ENCODE data around the gene PHC2. TPM values are rescaled to one million over a fixed set of nuclear protein-coding genes. Genes with fewer than 3 reads are reported as not detected.

Gene PHC2
- total RNA-seq, 2 experiments from 2014 or later: 37.7 to 39.5 TPM

DNA sequence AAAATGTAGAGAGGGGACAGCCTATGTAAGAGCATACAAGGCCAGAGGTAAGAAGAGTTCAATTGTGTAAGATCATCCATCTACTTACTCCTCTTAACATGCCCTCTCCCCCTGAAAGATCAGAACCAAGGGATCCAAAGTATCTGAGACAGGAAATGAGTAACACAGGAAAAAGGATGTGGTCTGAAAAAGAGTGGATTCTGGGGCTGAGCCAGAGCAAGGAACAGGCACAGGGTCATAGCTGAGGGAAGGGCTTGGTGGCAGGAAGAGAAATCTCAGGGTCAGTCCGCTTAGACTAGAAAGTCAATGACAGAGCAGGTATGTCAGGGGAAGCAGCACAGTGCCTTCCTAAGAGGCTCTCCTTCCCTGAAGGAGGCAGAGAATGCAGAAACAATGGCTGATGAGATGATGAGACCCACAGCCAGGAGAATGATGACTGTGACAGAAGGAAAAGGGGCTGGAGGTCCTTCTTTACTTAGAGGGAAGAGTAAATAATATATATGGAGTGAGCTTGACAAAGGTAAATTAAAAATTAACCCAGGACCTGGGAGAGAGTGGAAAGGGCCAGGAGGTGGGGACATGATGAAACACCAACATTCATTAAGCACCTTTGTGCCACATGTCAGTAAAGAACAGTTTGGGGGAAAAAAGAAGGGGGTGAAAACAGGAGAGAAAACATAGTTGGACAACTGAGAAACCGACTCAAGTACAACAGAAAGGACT is 83.8 kb downstream of the PHC2 start:
- intact Hi-C loops (cut with DNase I, micrococcal nuclease): no loop called here
- H3K27ac Mint-ChIP-seq: peak overlapping the region; percentile 41
- CTCF ChIA-PET: no interaction called here
- ATAC-seq (ENCODE audit: poor library complexity) (no peak), DNase-seq (peak in 3 of 14 experiments; percentile 17 to 22 (median 21))
- peak overlapping the region; percentile 99 for H3K4me3 Mint-ChIP-seq
- no peaks in the 10 kb centered on the region for H3K9me3 ChIP-seq (ENCODE audit: control insufficient read depth in 1 of 2, insufficient read depth in 1 of 2, low read length in 2 of 2)
- H3K4me3 ChIP-seq (ENCODE audit: low read length): no peak overlapping the region
- no peaks in the 10 kb centered on the region for H3K27me3 ChIP-seq (ENCODE audit: control insufficient read depth in 1 of 2, insufficient read depth in 2 of 2, low read length in 2 of 2)
- peaks cover 59% of the 10 kb centered on the region for H3K4me1 Mint-ChIP-seq (ENCODE audit: low read depth)
- POLR2A ChIA-PET: no interaction called here
- peaks cover 8% of the 10 kb centered on the region for H3K36me3 ChIP-seq (ENCODE audit: insufficient read depth, low read length)
- no peaks in the 10 kb centered on the region for H3K9me3 Mint-ChIP-seq
- H3K27me3 Mint-ChIP-seq: no peaks in the 10 kb centered on the region
- peaks cover 37% of the 10 kb centered on the region for H3K4me1 ChIP-seq (ENCODE audit: insufficient read depth, low read length)
- TF ChIP-seq, protein P1, sequence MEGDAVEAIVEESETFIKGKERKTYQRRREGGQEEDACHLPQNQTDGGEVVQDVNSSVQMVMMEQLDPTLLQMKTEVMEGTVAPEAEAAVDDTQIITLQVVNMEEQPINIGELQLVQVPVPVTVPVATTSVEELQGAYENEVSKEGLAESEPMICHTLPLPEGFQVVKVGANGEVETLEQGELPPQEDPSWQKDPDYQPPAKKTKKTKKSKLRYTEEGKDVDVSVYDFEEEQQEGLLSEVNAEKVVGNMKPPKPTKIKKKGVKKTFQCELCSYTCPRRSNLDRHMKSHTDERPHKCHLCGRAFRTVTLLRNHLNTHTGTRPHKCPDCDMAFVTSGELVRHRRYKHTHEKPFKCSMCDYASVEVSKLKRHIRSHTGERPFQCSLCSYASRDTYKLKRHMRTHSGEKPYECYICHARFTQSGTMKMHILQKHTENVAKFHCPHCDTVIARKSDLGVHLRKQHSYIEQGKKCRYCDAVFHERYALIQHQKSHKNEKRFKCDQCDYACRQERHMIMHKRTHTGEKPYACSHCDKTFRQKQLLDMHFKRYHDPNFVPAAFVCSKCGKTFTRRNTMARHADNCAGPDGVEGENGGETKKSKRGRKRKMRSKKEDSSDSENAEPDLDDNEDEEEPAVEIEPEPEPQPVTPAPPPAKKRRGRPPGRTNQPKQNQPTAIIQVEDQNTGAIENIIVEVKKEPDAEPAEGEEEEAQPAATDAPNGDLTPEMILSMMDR (IDR thresholded peaks at IDR 0.05): no peak
- peaks cover 36% of the 10 kb centered on the region for H3K36me3 Mint-ChIP-seq (ENCODE audit: low read depth)
- H3K27ac ChIP-seq (ENCODE audit: low read depth in 1 of 2, low read length in 2 of 2): no peak overlapping the region

GRCh38 chr1:33346533-33346926 is 84.4 kb downstream of the PHC2 start:
- H3K4me1 ChIP-seq (ENCODE audit: insufficient read depth, low read length): peaks cover 41% of the 10 kb centered on the region
- Mint-ChIP-seq H3K9me3 (no peaks in the 10 kb centered on the region), H3K36me3 (ENCODE audit: low read depth) (peaks cover 36% of the 10 kb centered on the region), H3K4me1 (ENCODE audit: low read depth) (peaks cover 62% of the 10 kb centered on the region), H3K27me3 (no peaks in the 10 kb centered on the region), H3K27ac (peak overlapping the region; percentile 41), H3K4me3 (peak overlapping the region; percentile 99)
- intact Hi-C loops (cut with DNase I, micrococcal nuclease): no loop called here
- ChIA-PET POLR2A (no interaction called here), CTCF (no interaction called here)
- H3K36me3 ChIP-seq (ENCODE audit: insufficient read depth, low read length): peaks cover 9% of the 10 kb centered on the region
- TF ChIP-seq, protein P1 (IDR thresholded peaks at IDR 0.05): no peak
- H3K27ac ChIP-seq (ENCODE audit: low read depth in 1 of 2, low read length in 2 of 2): no peak overlapping the region
- H3K4me3 ChIP-seq (ENCODE audit: low read length): no peak overlapping the region
- DNase-seq (no peak), ATAC-seq (ENCODE audit: poor library complexity) (no peak)
- no peaks in the 10 kb centered on the region for H3K27me3 ChIP-seq (ENCODE audit: control insufficient read depth in 1 of 2, insufficient read depth in 2 of 2, low read length in 2 of 2)
- H3K9me3 ChIP-seq (ENCODE audit: control insufficient read depth in 1 of 2, insufficient read depth in 1 of 2, low read length in 2 of 2): no peaks in the 10 kb centered on the region

DNA sequence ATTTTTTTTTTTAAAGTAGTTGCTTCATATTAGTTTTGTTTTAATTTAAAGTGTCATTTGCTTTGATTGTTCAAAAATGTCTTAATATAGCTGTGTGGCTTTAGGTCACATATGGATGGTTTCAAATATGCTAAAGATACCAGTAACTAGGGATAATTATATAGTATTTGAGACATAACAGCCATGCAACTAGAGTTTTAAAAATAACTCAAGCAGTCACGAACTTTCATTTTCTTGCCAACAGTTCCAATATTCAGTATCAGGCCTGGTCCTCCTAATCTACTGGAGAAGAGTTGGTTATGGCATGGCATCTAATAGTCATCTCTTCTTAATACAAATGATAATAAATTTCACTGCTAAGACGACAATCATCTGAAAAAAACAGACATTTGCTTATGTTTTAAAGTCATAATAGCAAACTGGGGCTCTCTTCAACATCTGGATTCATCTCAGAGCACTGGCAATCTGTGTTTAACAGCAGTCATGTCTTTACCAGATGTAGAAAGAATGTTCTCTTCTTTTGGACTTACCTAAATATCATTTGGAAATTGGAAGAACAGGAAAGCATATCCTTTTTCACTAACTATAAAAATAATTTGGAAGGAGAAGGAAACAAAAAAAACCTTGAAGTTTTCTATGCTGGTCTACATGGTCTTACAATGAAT is 85.9 kb downstream of the PHC2 start:
- Histone ChIP-seq H3K27me3 (ENCODE audit: control insufficient read depth in 1 of 2, insufficient read depth in 2 of 2, low read length in 2 of 2) (no peaks in the 10 kb centered on the region), H3K4me1 (ENCODE audit: insufficient read depth, low read length) (peaks cover 41% of the 10 kb centered on the region), H3K36me3 (ENCODE audit: insufficient read depth, low read length) (peaks cover 12% of the 10 kb centered on the region), H3K27ac (ENCODE audit: low read depth in 1 of 2, low read length in 2 of 2) (no peak overlapping the region), H3K4me3 (ENCODE audit: low read length) (no peak overlapping the region), H3K9me3 (ENCODE audit: control insufficient read depth in 1 of 2, insufficient read depth in 1 of 2, low read length in 2 of 2) (no peaks in the 10 kb centered on the region)
- DNase-seq: no peak
- H3K36me3 Mint-ChIP-seq (ENCODE audit: low read depth): peaks cover 41% of the 10 kb centered on the region
- intact Hi-C loops (cut with DNase I, micrococcal nuclease): no loop called here
- H3K4me1 Mint-ChIP-seq (ENCODE audit: low read depth): peaks cover 67% of the 10 kb centered on the region
- no peak overlapping the region for H3K4me3 Mint-ChIP-seq
- no peaks in the 10 kb centered on the region for H3K9me3 Mint-ChIP-seq
- CTCF ChIA-PET: no interaction called here
- TF ChIP-seq, protein P1 (IDR thresholded peaks at IDR 0.05): no peak
- H3K27me3 Mint-ChIP-seq: no peaks in the 10 kb centered on the region
- no peak for ATAC-seq (ENCODE audit: poor library complexity)
- H3K27ac Mint-ChIP-seq: no peak overlapping the region
- POLR2A ChIA-PET: no interaction called here

All from CD4-positive, alpha-beta T cell (primary cell).